HG03558 (cell line): ENCODE data around the gene LAMB4.
"Not testable (repeated sequence)": the region's sequence is repeated elsewhere in the genome, so short reads cannot be mapped to it uniquely, and the experiment has no call there.

Experiments
- ATAC-seq: cut with Tn5 transposase; IDR thresholded peaks from one replicate; pipeline ENCODE4 v1.9.1; 2021; ENCODE audit warnings: moderate number of reproducible peaks; ENCODE audit not compliant: unreplicated experiment; ENCODE audit errors: extremely low read depth

The LAMB4 gene

DNA sequence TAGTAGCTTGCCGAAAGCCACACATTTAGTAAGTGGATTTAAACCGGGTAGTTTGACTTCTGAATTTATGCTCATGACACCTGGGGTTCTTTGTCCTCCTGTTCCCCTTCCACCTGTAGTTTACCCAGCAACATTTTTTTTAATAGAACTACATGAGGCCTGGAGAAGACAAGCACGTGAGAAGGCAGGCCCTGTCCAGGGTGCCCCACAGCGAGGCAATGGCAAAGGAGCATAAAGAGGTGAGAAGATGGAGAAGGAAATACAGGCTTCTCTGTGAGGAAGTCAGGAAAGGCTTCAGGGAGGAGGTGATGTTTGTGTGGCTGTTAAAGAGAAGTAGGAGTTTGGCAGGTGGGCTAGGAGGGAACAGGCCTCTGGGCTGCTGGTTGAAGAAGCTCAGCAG lies 76.9 kb downstream of the LAMB4 start:
- ATAC-seq, result no peak

- no peak for ATAC-seq
Observed at GRCh38 chr7:108051454-108051853, 78.7 kb downstream of the LAMB4 start.

DNA sequence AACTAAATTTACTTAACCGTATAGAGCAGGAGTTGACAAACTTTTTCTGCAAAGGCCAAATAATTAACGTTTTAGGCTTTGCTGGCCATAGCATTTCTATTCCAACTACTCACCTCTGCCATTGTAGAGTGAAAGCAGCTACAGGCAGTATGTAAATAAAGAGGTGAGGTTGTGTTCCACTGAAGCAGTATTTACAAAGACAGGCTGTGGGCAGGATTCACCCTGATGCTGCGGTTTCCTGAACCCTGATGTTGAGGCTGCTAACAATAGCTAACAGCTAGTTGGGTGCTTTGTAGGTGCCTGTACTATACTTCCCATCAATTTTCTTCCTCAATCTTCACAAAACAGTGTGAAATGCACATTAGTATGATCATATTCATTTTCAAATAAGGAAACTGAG lies 80.2 kb downstream of the LAMB4 start:
- no peak for ATAC-seq

DNA sequence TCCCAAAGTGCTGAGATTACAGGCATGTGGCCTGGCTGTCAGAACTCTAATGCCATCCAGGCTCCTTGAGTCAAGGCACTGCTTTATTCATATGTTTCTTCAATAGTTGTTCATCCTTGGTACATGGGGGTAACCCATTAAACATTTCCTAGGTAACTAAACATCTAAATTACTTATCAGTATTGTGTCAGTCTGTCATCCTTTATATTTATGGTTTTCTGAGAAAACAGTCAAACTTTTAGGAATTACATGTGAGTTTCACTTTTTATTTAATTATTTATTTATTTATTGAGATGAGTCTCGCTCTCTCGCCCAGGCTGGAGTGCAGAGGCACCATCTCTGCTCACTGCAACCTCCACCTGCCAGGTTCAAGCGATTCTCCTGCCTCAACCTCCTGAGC lies 81.7 kb downstream of the LAMB4 start:
- no peak for ATAC-seq

GRCh38 chr7:108046952-108047506 lies 83.1 kb downstream of the LAMB4 start:
- no peak for ATAC-seq

GRCh38 chr7:108045669-108046068 lies 84.5 kb downstream of the LAMB4 start:
- no peak for ATAC-seq

DNA sequence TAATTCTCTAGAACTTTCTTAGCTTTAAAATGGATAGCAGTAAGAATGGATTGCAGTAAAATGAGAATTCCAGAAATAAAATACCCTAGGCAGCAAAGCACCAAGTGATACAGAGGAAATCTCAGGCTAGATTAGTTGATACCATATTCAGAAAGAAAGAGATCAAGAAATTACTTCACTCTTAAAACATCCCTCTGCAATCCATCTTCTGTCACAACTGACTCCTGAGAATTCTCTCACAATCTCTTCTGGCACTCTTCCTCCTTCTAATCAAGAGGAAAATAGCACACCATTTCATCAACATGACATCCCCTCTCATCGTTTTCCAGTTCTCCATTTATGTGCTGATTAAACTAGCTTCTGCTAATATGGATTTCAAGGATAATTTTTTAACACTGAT lies 85.0 kb downstream of the LAMB4 start:
- no peak for ATAC-seq

DNA sequence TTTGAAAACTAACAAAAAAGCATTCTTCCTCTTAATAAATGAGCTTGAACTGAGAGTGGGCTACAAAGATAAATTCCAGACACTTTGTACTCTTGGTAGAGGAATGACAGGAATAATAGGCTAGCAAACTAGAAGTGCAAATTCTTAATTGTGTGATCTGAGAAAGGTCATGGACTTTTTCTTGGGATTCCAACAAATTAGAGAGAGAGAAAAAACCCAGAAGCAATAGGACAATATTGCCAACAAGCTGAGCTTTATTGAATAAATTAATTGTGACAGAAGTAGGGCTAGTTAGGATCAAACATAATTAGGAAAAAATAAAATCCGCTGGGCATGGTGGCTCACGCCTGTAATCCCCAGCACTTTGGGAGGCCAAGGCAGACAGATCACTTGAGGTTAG lies 85.8 kb downstream of the LAMB4 start:
- no peak for ATAC-seq

- ATAC-seq, result no peak
Observed at GRCh38 chr7:108038986-108039385, 91.2 kb downstream of the LAMB4 start.

- ATAC-seq, result no peak
Observed at GRCh38 chr7:108037741-108038140, 92.4 kb downstream of the LAMB4 start.

DNA sequence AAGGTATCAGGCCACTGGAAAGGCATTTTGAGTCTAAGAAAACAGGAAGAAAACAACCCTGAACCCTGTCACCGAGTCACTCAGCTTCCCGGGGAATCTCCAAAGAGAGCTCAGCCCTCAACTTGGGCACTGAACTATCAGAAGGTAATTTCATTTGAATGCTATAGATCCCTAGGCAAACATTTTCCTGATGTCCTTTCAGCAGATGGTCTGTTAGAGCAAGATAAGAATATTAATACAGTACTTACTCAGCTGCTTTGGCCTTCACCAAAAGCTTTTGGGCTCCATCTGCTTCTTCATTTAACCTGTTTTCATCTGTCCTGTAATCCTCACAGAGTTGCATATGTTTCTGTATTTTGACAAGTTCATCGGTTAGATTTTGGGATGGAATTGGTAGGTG lies 93.0 kb downstream of the LAMB4 start:
- ATAC-seq, result no peak

DNA sequence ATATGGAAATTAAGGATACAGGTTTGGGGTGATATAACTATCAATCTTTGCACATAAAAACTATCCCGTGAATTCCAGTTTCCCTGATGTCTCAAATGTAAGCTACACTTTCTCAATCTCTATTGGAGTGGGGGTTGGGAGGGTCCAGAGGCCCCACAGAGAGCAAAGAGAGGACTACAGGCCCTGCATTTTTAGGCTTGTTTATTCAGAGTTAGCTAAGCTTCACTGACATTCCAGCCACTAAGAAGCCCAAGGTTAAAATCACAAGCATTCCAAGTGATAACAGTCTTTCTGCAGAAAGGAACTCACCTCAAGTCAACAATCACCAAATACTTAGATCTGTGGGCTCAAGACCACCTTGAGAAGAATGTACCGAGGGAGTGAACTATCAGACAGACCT lies 95.6 kb downstream of the LAMB4 start:
- no peak for ATAC-seq

DNA sequence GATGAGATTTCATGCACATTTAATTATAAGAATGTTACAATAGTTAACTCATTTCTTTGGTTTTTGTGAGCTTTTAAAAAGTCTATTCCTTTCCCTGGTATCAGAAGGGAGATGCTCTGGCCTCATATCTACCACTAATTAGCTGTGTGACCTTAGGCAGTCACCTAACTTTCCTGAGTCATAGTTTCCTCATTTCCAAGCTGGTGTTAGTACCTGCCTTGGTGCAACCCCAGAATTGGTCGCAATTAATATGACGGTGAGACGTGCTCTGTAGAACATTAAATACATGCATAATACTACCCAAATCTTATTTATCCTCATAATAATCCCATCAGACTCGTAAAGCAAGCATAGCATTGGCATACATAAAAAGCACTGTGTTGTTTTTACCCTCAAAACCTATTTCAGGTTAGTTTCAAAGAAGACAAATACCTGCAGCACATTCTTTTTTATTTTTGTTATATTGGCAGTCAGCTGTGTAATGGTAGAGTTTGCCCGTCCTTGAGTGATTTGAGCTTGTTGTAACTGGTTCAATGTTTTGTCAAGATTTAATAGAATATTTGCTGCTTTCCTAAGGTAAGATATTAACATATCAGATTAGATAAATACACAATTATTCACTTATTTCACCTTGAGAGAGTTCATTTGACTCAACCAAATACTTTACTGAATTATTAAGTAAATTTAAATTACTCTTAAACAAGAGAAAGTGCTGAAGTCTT lies 96.2 kb downstream of the LAMB4 start:
- no peak for ATAC-seq

- ATAC-seq, result not testable (repeated sequence)
Observed at GRCh38 chr7:108033309-108033708, 96.9 kb downstream of the LAMB4 start.

DNA sequence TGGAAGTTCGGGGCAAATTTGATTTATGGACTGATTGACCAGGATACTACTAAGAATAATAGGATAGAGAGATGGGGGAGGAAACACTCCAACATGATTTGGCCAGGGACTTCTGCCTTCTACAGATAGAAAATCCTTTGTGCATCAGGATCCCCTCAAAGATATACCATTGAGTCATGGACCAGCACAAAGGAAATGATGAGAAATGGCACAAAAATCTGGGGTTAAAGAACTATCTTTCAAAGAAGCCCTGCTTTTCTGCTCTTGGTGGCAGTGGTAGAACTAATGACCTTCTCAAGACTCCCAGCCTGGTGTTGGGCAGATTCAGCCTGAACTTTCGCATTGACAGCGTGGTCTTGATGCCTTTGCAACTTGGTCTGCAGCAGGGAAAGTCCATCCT lies 99.6 kb downstream of the LAMB4 start:
- no peak for ATAC-seq

DNA sequence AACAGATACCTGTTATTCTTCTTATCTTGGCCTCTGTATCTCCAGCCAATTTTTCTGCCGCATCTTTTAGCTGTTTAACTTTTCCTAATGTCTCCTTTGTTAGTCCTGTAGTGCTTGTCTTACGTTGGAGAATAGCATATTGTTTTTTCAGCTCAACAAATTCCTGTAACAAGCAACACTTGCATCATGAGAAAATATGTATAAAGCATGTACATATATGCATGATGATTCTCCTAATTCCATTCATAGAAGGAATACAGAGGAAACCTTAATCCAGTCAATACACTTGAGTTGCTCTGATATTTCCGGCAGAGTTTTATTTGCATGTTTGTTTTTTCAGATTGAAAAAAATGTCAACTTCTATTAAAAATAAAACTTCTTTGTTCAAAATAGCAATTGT lies 101.1 kb downstream of the LAMB4 start:
- no peak for ATAC-seq

DNA sequence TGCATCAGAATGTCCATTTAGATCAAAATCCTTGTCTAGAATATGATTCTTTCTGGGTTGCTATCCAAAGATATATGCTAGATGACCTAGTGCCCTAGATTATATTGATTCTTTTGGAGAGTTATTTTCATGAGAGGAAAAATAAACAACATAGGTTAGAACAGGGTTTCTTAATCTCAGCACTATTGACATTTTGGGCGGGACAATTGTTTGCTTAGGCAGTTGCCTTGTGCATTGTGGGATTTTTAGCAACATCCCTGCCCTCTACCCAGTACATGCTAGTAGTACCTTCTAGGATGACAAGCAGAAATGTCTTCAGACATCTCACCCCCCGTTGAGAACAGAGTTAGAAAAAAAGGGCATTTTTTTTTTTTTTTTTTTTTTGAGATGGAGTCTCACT lies 102.0 kb downstream of the LAMB4 start:
- no peak for ATAC-seq

- no peak for ATAC-seq
Observed at GRCh38 chr7:108027239-108027638, 102.9 kb downstream of the LAMB4 start.

GRCh38 chr7:108026647-108027046 lies 103.5 kb downstream of the LAMB4 start:
- ATAC-seq, result no peak

DNA sequence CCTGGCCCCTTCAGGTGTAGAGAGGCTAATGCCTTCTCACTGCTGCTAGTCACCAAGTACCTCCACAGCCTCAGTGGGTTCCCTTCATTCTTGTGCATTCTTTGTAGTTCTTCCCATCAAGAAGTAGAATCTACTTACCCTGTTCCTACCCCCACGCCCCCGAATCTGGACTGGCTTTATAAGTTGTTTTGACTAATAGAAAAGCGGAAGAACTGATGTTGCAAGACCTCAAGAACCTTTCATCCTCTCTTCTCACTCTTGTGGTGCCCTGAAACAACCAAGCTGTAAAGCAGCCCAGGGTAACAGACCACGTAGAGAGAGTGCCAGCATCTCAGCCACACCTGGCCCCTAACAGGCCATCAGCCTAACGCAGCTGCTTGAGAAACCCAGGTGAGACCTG lies 104.0 kb downstream of the LAMB4 start:
- ATAC-seq, result no peak

DNA sequence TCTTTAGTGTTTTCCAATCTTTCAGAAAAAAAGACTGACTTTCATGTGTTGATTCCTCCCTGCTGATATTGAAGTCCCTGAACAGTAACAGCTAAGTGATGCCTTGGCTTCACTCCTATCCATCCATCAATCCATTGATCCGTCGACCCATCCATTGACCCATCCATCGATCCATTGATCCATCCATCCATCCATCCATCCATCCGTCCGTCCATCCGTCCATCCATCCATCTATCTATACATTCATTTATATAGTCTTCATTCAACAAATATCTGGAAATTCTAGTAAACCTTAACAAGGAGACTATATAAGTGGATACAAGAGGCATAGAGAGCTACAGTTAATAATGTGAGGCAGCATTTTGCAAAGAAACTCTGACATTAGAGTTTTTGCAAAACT lies 105.6 kb downstream of the LAMB4 start:
- ATAC-seq, result no peak

- no peak for ATAC-seq
Observed at GRCh38 chr7:108020585-108020984, 109.6 kb downstream of the LAMB4 start.
